Measurements from ENCODE around the gene PIK3CA. TPM values are rescaled to one million over a fixed set of nuclear protein-coding genes. Genes with fewer than 3 reads are reported as not detected.

The PIK3CA gene
- total and polyA plus RNA-seq, 2 donors (not counting 3 experiments of a cell fraction or from before 2014, with no cell fraction given) = 4.2 to 25.8 TPM

- H3K27me3 ChIP-seq (ENCODE audit: control insufficient read depth in 2 of 2, insufficient read depth in 2 of 2, low read length in 2 of 2) = no peaks in the 10 kb centered on the region
- dilution Hi-C loops (cut with MboI; ENCODE audit: extremely low pct_ligation_motif_present, low sequenced_read_pairs) (no loop called here), intact Hi-C loops (cut with micrococcal nuclease) (no loop called here)
- peaks cover 3% of the 10 kb centered on the region for H3K9me1 ChIP-seq (replicated peaks; ENCODE audit: control insufficient read depth, extremely low read depth, insufficient read depth, low read length)
- peaks cover 40% of the 10 kb centered on the region for H3K79me2 ChIP-seq (ENCODE audit: control insufficient read depth, insufficient read depth, low read length)
- ChIA-PET POLR2A (no interaction called here), CTCF (interaction anchor here (0.7 to 1.9 kb wide), 5 partner anchors 11 to 151 kb away, joined by 3 to 7 read pairs (median 3); partner anchors contain the start of gene PIK3CA)
- H3K27ac ChIP-seq (ENCODE audit: insufficient read depth, low read depth, low read length) = no peak overlapping the region
- no peak for DNase-seq (ENCODE audit: low read depth, low spot score)
- H3K4me3 ChIP-seq (replicated peaks in 1 of 3; ENCODE audit: insufficient read depth in 1 of 3, low read depth in 1 of 3, low read length in 3 of 3) = no peak overlapping the region
- H3K9me3 ChIP-seq (replicated peaks; ENCODE audit: control insufficient read depth, insufficient read depth, low read length) = no peaks in the 10 kb centered on the region
- no TSS peak for BruUV-seq (replicated peaks)
- no peak overlapping the region for H2AFZ ChIP-seq (ENCODE audit: low read depth, low read length)
- H3K4me2 ChIP-seq (ENCODE audit: insufficient read depth, low read length) = no peak overlapping the region
- H3K4me1 ChIP-seq (ENCODE audit: control insufficient read depth, extremely low read depth, insufficient read depth, low read length) = no peaks in the 10 kb centered on the region
- H3K36me3 ChIP-seq (ENCODE audit: control insufficient read depth in 2 of 2, extremely low read depth in 1 of 2, insufficient read depth in 2 of 2, low read length in 2 of 2) = no peaks in the 10 kb centered on the region
- peaks cover 7% of the 10 kb centered on the region for H4K20me1 ChIP-seq (replicated peaks; ENCODE audit: control insufficient read depth, extremely low read depth, insufficient read depth, low read length)
- TF ChIP-seq POLR2AphosphoS5 (IDR thresholded peaks at IDR 0.05; ENCODE audit: insufficient read depth, low read depth, low read length) = no peak
- no peak for FAIRE-seq
- H3K9ac ChIP-seq (replicated peaks; ENCODE audit: extremely low read depth, insufficient read depth, low read length) = no peak overlapping the region
Observed at GRCh38 chr3:179166561-179167201, 18.5 kb downstream of the PIK3CA start.

DNA sequence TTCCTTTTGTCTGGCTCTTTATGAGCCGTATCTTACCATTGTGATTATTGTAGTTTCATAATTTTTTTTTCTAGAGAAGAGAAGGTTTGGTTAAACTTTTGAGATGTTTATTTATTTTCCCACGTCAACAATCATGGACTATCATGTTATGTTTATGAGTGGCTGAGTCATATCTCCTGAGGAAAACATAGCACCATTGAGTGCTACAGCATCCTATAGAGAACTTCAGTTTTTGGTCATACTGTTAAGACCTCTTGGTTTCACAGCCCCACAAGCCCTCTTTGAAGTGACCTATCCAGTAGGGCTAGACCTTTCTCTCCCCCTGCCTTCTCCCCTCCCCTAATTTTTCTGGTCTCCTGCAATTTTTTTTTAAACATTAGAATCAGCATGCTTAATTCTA, 20.8 kb downstream of the PIK3CA start:
- CTCF ChIA-PET = no interaction called here
- Histone ChIP-seq H3K4me2 (ENCODE audit: insufficient read depth, low read length) (no peak overlapping the region), H3K79me2 (ENCODE audit: control insufficient read depth, insufficient read depth, low read length) (peaks cover 35% of the 10 kb centered on the region), H3K4me1 (ENCODE audit: control insufficient read depth, extremely low read depth, insufficient read depth, low read length) (no peaks in the 10 kb centered on the region), H3K36me3 (ENCODE audit: control insufficient read depth in 2 of 2, extremely low read depth in 1 of 2, insufficient read depth in 2 of 2, low read length in 2 of 2) (no peaks in the 10 kb centered on the region), H3K27me3 (ENCODE audit: control insufficient read depth in 2 of 2, insufficient read depth in 2 of 2, low read length in 2 of 2) (no peaks in the 10 kb centered on the region), H4K20me1 (replicated peaks; ENCODE audit: control insufficient read depth, extremely low read depth, insufficient read depth, low read length) (peaks cover 7% of the 10 kb centered on the region), H3K9me3 (replicated peaks; ENCODE audit: control insufficient read depth, insufficient read depth, low read length) (no peaks in the 10 kb centered on the region), H2AFZ (ENCODE audit: low read depth, low read length) (no peak overlapping the region), H3K9me1 (replicated peaks; ENCODE audit: control insufficient read depth, extremely low read depth, insufficient read depth, low read length) (no peaks in the 10 kb centered on the region), H3K4me3 (replicated peaks in 1 of 3; ENCODE audit: insufficient read depth in 1 of 3, low read depth in 1 of 3, low read length in 3 of 3) (no peak overlapping the region), H3K27ac (ENCODE audit: insufficient read depth, low read depth, low read length) (no peak overlapping the region), H3K9ac (replicated peaks; ENCODE audit: extremely low read depth, insufficient read depth, low read length) (no peak overlapping the region)
- POLR2A ChIA-PET = no interaction called here
- intact Hi-C loops (cut with micrococcal nuclease) = no loop called here
- no peak for FAIRE-seq
- no TSS peak for BruUV-seq (replicated peaks)
- no peak for DNase-seq (ENCODE audit: low read depth, low spot score)
- dilution Hi-C loops (cut with MboI; ENCODE audit: extremely low pct_ligation_motif_present, low sequenced_read_pairs) = no loop called here
- TF ChIP-seq CTCF (IDR thresholded peaks at IDR 0.05; ENCODE audit: extremely low read depth in 1 of 2, insufficient read depth in 1 of 2, low read depth in 1 of 2, low read length in 2 of 2) (no peak), JUN (IDR thresholded peaks at IDR 0.05; ENCODE audit: borderline replicate concordance, insufficient read depth, insufficient read length, low read depth) (no peak), GATA2 (IDR thresholded peaks at IDR 0.05; ENCODE audit: insufficient read depth, insufficient read length, low read depth, low read length) (no peak), FOS (IDR thresholded peaks at IDR 0.05; ENCODE audit: borderline replicate concordance, insufficient read depth, low read length) (no peak), POLR2AphosphoS5 (IDR thresholded peaks at IDR 0.05; ENCODE audit: insufficient read depth, low read depth, low read length) (no peak)

Data from endothelial cell of umbilical vein (primary cell).